Nephron progenitor cell (in vitro differentiated cells): ENCODE results near the gene WWTR1.

Experiments used
- DNase-seq: peaks from one replicate; pipeline ENCODE4 v3.0.0; 2021
- H3K27ac Mint-ChIP-seq: 2 replicates; pipeline ENCODE4 v1.8.0; 2021; ENCODE audit warnings: mild to moderate bottlenecking, moderate library complexity, mixed read lengths
- H3K27me3 Mint-ChIP-seq: 2 replicates; pipeline ENCODE4 v1.8.0; 2021; ENCODE audit warnings: mild to moderate bottlenecking, low read depth, mixed read lengths; ENCODE audit not compliant: poor library complexity
- H3K36me3 Mint-ChIP-seq: 2 replicates; pipeline ENCODE4 v1.8.0; 2021; ENCODE audit warnings: low read depth, mixed read lengths
- H3K4me1 Mint-ChIP-seq: 2 replicates; pipeline ENCODE4 v1.8.0; 2021; ENCODE audit warnings: mixed read lengths
- H3K4me3 Mint-ChIP-seq: 2 replicates; pipeline ENCODE4 v1.8.0; 2021; ENCODE audit warnings: mild to moderate bottlenecking, moderate library complexity, mixed read lengths
- H3K9me3 Mint-ChIP-seq: 2 replicates; pipeline ENCODE4 v1.8.0; 2021; ENCODE audit warnings: mild to moderate bottlenecking, moderate library complexity, mixed read lengths
- TF ChIP-seq, protein P1 (sequence below): fragments of 200-600 bp; sonication (generic); IDR thresholded peaks from 2 replicates; pipeline ENCODE4 v1.5.0; 2021; ENCODE audit warnings: antibody characterized with exemption

Gene WWTR1

DNA sequence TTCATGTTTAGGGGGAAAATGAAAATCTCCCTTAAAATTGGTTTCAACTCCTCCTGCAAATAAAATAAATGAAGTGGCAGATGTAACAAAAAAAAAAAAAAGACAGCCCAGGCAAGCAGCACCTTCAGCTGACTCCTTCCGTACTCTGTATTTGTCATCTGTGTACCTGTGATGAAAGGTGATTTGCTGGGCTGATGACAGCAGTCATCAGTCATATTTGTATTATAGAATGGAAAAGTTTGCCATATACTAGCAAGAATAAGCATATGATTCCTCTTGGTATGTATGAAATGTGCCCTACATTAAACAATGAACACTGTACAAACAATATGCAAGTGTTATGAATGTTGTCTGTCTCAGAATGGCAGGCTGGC, 44.1 kb upstream of the WWTR1 start:
- Mint-ChIP-seq H3K4me1 (peaks cover 10% of the 10 kb centered on the region), H3K9me3 (peaks cover 30% of the 10 kb centered on the region), H3K36me3 (peaks cover 11% of the 10 kb centered on the region), H3K27me3 (no peaks in the 10 kb centered on the region), H3K4me3 (no peak overlapping the region), H3K27ac (no peak overlapping the region)
- DNase-seq, result no peak
- TF ChIP-seq, protein P1, sequence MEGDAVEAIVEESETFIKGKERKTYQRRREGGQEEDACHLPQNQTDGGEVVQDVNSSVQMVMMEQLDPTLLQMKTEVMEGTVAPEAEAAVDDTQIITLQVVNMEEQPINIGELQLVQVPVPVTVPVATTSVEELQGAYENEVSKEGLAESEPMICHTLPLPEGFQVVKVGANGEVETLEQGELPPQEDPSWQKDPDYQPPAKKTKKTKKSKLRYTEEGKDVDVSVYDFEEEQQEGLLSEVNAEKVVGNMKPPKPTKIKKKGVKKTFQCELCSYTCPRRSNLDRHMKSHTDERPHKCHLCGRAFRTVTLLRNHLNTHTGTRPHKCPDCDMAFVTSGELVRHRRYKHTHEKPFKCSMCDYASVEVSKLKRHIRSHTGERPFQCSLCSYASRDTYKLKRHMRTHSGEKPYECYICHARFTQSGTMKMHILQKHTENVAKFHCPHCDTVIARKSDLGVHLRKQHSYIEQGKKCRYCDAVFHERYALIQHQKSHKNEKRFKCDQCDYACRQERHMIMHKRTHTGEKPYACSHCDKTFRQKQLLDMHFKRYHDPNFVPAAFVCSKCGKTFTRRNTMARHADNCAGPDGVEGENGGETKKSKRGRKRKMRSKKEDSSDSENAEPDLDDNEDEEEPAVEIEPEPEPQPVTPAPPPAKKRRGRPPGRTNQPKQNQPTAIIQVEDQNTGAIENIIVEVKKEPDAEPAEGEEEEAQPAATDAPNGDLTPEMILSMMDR, result no peak

DNA sequence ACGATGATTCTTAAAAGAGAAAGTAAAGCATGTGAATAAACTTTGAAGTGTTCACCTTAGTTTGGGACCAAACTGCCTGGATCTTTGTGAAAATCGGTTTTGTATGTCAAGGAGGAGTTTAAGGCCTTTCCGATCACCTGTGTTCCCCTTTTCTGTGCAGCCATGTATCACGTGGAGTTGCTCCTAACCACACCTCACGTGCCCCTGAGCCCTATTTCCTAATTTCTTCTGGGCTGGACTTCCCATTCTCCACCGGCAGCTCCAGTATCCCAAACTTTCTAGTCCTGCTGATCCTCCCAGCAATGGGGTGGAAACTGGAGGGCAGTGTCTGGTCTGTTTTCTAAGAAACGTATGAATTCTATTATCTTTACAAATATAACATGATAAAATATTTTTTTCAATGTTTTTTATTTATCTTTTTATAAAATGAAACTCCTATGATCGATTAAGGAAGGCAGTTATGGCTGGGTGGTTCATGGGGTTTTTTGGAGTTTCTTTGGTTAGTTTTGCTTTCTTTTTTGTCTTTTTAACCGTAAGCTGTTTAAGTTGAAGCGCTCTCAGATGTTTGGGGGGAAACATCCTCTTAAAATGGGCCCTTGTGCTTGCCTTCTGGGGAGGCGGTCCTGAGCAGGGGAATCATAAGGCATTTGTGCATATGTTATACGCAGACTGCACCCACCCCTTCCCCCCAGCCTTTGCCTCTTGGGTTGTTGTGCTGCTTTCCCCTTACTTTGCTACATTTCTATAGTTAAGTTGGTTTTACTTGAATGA, 43.6 kb upstream of the WWTR1 start:
- peaks cover 11% of the 10 kb centered on the region for H3K36me3 Mint-ChIP-seq
- peaks cover 2% of the 10 kb centered on the region for H3K27me3 Mint-ChIP-seq
- DNase-seq, result no peak
- TF ChIP-seq, protein P1, result no peak
- H3K4me1 Mint-ChIP-seq, result peaks cover 10% of the 10 kb centered on the region
- H3K4me3 Mint-ChIP-seq, result no peak overlapping the region
- H3K9me3 Mint-ChIP-seq, result peaks cover 36% of the 10 kb centered on the region
- no peak overlapping the region for H3K27ac Mint-ChIP-seq

DNA sequence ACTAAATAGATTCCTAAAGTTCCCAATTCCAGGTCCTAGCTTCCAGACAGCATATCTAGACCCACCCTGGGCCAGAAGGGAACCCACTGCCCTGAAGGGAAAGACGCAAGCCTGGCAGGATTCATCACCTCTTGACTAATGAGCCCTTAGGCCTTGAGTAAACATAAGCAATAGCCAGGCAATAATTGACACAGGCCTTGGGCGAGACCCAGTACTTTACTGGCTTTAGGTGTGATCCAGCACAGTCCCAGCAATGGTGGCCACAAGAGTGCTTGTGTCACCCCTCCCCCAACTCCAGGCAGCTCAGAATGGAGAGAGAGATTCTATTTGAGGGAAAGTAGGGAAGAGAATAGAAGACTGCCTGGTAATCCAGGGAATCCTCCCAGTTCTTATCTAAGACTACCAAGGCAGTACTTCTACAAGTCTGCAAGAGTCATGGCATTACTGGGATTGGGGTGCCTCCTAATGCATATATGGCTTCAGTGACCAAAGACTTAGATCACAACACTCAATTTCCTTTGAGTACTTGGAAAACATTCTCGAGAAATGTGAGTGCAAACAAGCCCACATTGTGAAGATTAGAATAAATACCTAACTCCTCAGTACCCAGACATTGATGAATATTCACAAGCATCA, 30.4 kb upstream of the WWTR1 start:
- Mint-ChIP-seq H3K27ac (no peak overlapping the region), H3K9me3 (peaks cover 47% of the 10 kb centered on the region), H3K36me3 (peaks cover 17% of the 10 kb centered on the region), H3K4me3 (no peak overlapping the region), H3K4me1 (no peaks in the 10 kb centered on the region), H3K27me3 (peaks cover 14% of the 10 kb centered on the region)
- TF ChIP-seq, protein P1, result no peak
- DNase-seq, result no peak

DNA sequence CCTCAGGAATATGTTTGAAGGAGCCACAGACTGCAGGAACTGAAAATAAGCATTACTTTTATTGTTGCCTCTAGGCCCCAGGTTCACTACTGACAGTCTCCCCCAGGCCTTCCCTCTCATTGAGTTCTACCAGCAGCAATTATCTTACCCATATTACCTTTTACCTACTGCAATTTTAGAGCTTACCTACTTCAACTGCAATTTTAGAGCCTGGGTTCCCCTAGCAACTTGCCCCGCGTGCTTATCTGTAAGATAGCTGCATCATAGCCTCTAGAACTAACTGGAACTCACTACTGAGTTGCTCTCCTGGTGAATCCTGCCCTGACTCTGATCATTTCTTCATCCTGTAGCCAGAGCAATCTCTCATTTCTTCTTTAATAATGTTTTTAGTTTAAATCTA, 29.2 kb upstream of the WWTR1 start:
- TF ChIP-seq, protein P1, result no peak
- Mint-ChIP-seq H3K9me3 (peaks cover 35% of the 10 kb centered on the region), H3K4me3 (no peak overlapping the region), H3K4me1 (no peaks in the 10 kb centered on the region), H3K27ac (no peak overlapping the region), H3K36me3 (peaks cover 17% of the 10 kb centered on the region), H3K27me3 (peaks cover 16% of the 10 kb centered on the region)
- DNase-seq, result no peak

DNA sequence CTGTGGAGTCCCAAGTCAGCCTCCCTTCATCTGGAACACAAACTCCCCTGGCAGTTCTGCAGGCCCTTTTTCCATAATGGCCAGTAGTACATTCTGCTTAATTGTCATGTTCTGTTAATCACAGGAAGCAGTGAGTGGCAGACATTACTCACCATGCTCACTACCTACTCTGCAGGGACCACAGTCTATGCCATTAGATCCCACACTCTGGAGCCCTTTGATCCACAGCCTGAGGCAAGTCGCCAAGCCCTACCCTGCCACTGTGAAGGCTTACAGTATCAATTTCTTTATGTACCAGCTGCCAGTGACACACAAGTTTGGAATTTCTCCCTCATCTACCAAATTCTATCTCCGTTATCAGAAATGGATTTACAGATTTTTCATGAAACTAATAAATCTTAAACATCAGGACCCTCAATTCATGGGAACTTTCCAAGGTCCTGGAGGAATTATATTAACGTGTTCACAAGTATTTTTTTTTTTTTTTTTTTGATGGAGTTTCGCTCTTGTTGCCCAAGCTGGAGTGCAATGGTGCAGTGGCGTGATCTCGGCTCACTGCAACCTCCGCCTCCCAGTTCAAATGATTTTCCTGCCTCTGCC, 20.6 kb upstream of the WWTR1 start:
- Mint-ChIP-seq H3K4me1 (peaks cover 5% of the 10 kb centered on the region), H3K9me3 (peaks cover 4% of the 10 kb centered on the region), H3K27me3 (peaks cover 11% of the 10 kb centered on the region), H3K27ac (no peak overlapping the region), H3K4me3 (no peak overlapping the region), H3K36me3 (no peaks in the 10 kb centered on the region)
- TF ChIP-seq, protein P1, result no peak
- DNase-seq, result no peak
